Hematopoietic multipotent progenitor cell treated with erythropoietin and hydrocortisone succinate and interleukin-3 and kit ligand, for 4 days (in vitro differentiated cells): ENCODE measurements around the gene SAMMSON.

Experiments
- DNase-seq: peaks from one replicate; pipeline ENCODE4 v3.0.0-alpha.2; 2015

SAMMSON gene

DNA sequence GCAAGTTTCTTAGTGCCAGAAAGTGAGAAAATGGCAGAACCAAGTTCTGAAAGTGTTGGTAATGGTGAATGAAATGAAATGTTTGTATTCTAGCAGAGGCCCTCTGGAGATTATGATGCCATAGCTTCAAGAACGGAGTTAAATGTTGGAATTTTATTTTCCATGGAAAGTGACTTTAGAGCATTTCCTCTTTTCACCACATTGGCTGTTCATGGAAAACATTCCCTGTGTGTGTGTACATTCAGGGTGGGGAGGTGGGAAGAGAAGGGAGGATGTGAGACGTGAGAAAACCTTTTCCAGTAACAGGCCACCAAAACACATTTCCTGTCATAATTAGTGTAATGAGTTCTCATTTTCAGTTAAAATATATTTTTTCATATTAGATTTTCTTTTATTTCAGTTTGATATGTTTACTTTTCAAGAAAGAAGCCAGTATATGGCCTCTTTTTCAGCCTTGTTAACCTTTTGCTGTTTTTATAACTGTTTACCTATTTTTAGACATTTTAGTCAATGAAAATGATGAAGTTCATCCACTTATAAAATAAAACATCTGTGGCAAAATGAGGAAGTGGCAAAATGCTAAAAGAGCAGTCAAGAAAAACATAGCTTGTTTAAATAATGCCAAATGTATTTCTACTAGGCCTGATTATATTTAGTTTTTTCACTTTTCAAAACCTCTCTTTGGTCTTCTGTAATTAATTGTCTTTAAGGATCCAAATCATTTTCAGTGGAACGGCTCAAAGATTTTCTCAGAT, 21.6 kb downstream of the SAMMSON start:
- peak; percentile 52 for DNase-seq

DNA sequence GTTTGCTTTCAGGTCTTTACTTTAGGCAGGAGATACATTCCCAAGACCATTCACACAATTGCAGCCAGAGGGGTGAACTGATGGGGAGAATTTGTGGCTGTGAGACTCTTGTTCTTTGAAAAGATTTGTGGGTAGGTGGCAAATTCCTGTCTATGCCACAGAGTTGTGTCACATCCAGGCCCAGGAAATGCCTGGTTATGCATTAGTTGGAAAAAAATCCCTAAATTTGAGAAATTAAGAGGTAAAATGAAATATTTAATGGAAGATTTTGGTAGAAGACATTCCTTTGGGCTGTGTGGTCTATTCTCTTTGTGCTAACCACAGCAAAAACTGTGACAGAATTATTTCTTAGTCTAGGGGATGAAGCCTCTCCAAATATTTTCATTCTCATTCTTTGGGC, 28.8 kb downstream of the SAMMSON start:
- no peak for DNase-seq

DNA sequence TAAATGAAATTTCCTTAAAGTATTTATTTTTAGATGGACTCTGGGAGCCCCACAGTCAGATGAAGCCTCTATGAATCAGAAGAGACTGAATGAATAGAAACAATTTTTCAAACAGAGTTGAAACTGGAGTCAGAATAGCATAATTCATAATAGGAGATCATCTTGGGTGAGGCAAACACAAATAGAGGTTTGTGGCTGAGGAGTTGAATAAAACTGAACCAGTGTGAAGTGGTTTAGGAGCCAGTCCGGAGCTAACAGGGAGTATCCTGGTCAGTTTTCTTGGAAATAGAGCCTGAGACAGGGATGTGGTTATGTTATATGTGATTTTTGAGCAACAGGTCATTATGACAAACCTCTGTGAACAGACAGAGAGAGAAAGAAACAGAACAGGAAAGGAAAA, 39.2 kb downstream of the SAMMSON start:
- no peak for DNase-seq

DNA sequence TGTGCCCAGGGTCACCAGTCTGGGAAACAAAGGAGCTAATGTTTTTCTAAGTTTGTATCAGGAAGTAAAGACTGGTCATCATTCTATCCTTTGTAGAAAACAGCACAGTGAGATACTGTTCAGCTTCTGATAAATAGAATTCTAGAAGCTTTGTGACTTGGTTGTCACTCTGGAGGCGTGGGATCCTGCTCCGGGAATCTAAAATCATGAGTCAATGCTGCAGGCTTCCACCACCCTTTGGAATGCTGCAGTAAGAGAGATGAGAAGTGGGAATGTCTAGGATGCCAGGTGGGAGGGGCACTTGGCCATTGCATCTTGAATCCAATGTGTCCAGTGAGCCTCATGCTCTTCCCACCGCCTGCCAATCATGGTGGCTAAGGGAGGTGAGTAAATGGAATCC, 40.9 kb downstream of the SAMMSON start:
- no peak for DNase-seq

DNA sequence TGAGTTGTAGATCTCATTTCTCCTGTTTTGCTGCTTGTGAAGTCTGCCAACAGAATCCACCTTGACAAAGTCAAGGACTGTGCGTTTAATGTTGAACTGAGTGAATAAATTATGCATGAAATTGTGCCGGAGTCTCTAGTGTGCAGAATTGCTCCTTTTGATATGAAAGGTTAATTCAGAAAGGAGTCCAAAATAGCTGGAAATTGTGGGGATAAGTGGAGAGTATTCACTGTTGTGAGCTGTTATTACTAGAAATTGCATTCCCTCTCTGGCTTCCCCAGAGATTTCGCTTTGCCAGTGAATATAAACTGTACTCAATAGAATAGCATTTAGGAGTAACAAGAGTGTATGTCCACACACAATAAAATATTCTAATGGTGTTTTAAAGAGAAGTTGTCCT, 43.1 kb downstream of the SAMMSON start:
- DNase-seq = no peak

DNA sequence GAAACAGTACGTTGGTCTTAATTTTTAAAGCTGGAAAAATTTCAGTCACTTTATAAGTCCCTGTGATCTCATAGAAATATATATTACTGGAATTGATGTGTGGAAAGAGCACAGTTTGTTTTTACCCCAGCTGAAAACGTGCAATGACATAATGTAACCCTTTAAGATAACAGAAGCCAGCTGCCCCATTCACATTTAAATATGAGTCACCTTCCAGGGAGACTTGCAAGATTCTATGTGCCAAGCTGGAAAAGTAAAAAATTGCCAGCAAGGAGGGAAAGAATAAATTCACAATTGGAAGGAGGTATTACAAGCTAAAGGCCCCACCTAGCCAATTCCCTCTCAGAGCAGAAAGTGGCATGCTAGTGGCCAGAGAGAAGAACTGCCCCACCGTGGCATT, 50.2 kb downstream of the SAMMSON start:
- no peak for DNase-seq

DNA sequence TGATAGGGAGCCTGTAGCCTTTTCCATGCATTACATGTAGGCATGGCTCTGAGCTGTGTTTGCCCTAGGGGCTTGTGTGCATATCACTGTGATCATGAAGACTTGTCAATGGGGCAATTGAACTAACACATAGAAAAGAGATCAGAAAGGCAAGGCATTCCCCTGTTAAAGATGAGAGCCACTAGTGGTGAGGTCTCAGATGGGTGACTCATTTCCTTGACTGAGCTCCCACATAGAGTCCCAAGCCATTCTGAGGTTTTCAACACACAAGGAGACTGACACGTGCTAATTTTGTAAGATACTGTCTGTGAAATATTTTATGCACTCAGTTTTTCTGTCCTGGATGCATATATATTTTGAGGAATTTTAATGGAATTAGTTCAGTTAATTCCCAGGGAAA, 53.8 kb downstream of the SAMMSON start:
- peak; percentile 56 for DNase-seq

DNA sequence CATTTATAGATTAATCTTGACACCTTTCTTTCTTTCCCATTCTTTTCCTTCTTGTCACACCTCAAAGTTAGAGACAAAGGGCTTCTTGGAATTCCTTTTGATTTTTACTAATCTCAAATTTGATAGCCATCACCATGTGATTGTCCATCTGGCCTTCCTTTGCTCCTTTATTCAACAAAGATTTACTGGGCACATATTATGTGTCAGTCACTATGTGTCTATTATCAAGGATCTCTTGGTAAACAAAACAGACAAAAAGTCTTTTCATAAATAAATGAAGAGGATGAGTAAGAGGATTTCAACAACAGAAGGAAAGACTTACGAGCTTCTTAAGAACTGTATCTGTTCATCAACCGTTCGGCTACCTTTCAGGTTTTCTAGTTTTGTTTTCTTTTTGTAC, 56.5 kb downstream of the SAMMSON start:
- no peak for DNase-seq

DNA sequence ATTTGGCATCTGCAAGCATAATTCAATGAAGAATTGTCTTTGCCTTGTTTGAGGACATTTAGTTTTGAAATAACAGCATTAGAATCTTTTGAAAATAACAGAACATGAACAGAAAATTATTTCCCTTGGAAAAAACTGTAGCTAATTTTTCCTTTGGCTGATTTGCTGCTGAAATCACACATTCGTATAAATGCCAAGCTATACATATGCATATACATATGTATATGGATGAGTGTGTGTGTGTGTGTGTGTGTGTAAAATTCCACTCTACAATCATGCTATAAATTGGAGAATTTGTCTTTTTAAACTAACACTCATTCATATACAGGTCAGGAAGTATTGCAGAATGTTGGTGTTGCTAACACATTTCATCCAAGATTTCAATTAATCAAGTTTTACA, 57.9 kb downstream of the SAMMSON start:
- no peak for DNase-seq

DNA sequence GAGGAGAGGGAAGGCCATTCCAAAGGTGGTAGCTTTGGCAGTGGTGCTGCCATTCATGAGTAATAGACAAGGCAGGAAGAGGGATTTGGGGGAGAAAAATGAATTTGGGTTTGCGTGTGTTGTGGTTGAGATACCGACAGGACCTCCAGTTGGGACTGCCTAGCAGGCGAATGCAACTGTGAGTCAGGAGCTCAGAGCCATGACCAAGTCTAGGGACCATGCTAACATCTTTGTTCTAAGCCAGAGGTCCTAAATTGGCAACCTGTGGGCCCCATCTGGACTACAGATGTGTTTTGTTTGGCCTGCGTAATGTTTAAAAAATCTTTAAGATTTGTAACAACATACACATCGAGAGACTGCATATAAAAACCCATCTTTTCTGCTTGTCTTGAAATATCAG, 61.6 kb downstream of the SAMMSON start:
- no peak for DNase-seq

DNA sequence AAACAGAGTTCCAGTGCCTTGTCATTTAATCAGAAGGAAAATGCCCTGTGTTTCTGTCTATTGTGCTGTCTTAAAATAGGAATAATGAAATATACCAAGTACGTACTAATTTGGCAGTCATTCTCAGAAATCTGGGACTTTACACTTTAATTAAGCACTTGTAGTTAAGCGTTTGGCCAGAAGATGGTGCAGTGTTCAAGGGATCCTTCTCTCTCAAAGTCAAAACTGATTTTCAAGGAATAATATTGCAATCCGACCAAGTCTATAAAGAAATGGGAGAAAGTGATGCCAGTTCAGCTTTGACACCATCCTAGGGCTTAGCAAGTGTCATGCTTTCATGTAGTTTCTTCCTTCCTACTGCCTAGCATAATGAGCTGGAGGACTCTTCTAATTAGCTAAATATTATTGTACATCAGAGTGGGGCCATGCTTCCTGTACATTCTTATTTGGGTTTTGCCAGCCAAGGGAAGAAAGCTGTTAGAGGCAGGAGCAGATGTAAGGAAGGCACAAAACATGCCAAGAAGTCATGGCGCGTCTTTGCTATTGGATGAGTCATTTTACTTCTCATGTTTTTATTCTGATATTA, 64.8 kb downstream of the SAMMSON start:
- DNase-seq = peak; percentile 49

DNA sequence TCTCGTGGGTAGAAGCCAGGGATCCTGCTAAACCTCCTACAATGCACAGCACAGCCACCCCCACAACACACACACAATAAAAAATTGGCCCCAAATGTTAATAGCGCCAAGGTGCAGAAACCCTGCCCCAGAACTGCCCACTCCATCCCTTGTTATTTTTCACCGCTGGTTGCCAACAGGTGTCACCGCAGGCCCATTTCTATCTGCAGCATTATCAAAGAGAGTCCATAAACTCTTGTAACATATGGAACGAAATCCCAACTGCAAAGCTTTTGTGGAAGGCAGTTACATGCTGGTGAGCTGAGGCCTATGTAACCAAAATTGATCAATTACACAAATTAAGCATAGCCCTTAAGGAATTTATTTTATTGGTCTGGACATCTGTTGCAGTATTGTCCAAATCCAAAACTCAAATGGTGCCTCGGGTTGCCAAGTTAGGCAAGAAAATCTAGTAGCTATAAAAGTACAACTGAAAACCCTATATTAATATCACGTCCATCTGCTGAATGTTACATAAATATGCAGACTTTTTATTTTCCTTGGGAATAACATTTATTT, 66.2 kb downstream of the SAMMSON start:
- DNase-seq = peak; percentile 20

DNA sequence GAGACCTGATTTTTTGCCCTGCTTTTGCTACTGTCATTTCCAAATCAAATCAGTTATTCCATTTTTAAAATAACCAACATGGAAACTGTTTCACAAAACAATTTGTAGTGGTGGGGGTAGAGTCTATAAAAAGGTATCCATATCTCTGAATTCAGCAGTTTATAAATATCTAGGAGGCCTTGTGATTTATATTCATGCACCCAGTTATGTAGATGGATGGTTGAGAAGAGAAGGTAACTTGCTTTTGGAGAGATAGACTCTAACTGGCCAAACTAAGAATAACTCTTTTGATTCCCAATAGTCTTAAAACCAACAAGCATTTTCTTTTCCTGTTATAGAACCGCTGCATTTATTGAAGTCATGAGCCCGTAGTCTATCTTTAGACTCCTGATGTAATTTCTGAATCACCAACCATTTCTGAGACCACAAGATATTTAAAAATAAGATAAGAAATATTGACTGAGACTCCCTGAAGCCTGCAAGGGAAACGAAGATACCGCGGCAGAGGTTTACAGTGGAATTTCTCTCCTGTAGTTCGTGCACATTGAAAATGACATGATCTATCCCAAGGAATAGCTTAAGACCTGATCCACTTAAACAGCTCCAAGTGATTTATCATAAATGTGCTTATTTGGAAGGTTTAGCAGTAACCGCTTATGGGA, 68.5 kb downstream of the SAMMSON start:
- DNase-seq = peak; percentile 3

DNA sequence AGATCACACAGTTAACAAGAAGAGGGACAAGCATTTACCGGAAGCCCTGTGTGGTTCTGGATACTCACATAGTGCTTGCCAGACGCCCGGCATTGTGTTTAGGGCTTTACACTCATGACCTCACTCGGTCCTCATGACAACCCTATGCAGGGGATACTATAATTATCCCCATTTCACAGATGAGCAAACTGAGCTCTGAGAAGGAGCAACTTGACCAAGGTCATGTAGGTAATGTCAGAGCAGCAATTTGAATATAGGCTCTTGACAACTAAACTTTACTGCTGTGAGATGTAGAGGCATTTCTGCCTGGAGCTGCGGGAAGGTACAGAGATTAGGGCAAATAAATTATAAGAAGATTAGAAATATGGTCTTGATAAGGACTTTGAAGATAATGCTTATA, 70.0 kb downstream of the SAMMSON start:
- DNase-seq = no peak

DNA sequence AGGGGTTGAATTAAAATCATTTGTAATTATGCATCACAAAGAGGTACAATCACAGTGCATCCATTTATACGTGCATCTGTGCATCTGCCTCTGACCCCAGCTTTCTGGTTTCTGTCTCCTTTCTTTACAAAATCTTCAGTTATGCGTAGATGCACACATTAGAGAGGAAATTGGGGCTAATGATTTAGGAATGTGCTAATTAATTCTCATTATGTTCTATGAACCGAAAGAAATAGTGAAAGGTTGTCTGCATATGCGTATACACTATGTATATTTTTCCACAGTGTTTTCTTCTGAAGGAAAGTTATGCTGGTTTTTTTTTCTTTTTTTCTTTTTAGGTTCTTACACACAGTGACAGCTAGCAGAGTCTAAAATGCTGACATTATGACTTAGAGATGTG, 71.6 kb downstream of the SAMMSON start:
- DNase-seq = no peak

DNA sequence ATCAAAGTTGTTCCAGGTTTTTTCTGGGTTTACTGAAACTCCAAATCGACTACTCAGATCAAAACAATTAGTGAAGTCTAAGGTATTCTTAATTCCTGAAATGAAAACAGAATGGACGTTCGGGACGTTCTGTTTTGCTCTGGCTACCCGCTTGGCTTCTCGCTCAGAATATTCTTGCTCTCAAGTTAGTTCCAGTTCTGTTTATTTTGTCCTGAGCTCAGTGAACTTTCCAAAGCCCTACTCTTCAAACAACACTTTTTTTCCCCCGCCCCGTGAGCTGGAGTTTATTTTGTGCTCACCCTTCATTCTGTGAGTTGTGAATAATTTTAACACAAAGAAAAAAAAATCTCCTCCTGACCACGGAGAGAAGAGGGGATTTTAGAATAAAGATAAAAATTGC, 72.6 kb downstream of the SAMMSON start:
- DNase-seq = no peak

DNA sequence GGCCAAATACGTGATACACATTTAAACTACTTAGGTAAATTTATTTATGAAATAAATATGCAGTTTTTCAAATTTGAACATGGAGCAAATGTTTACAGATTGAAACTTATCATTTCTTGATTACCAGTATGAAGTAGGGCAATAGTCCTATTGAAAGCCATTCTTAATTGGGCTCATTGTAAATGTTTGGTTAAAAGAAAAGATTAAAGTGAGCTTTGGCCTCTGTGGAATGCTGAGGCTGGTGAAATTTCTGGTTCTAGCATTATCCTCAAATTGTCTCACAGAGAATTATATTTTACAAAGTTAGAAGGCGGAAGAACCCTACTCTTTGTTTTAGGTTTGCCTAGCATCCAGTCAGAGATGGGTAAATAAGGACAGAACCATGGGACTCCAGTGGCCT, 73.2 kb downstream of the SAMMSON start:
- DNase-seq = no peak

DNA sequence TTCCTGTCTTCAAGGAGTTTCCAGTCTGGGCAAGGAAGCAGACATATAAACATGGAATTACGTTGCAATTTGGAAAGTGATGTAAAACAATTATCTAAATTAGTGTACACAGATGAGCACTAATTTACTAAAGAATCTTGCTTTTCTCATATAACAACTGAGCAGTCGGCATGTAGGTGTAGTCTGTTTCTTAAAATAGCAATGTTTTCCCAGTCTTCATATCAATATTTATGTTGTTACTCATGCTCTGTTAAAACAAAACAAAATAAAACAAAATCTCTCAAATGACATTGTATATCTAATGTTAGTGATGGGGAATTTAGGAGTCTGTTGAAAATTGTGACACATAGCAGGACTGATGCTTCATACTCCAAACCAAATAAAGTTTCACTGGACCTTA, 75.6 kb downstream of the SAMMSON start:
- no peak for DNase-seq

DNA sequence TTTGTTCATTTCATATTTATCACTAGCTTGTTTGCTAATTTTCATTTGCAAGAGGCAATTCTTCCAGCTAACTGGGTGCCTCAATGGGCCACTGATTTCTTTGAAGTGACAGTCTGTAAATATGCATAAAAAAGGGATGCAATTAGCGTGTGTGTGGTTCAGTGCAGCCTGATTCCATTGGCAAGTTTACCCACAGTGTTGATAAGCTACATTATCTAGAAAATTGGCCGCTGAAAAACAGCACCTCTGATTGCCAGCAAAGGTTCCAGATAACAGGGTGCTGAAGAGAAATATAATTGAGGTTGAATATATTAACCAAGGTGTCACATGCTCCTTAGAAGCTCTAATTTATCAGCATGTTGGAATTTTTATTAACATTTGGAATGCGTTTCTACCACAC, 76.9 kb downstream of the SAMMSON start:
- DNase-seq = no peak

DNA sequence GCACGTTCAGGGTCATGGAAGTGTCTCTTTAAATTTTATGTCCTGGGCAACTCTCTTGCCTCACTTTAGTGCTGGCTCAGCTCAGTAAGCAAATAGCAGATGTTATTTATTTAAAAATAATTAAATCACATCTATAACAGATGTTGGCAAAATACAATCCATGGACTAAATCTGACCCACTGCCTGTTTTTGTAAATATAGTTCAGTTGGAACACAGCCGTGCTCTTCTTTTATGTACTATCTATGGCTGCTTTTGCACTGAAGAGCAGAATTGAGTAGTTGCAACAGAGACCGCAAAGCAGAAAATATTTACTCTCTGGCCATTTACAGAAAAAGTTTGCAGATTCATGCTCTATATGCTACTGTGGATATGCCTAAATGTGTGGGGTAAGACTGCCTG, 79.2 kb downstream of the SAMMSON start:
- no peak for DNase-seq

DNA sequence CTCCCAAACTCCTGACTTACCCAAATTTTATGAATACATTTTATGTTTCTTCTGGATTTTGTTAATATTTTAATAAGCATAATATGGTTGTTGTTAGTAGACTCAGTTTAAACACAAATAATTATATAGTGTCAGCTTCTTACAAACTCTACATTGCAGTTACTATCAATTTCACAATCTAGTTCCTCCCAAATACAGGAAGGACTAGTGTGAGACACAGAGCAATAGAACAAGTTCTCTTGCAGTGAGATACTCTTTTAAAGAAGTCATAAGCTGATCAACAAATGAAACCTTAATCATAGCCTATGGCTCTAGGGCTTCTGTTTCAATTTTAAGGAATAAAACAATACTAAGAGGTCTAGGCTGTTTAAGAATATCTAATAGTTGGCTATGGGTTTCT, 86.1 kb downstream of the SAMMSON start:
- peak; percentile 18 for DNase-seq

DNA sequence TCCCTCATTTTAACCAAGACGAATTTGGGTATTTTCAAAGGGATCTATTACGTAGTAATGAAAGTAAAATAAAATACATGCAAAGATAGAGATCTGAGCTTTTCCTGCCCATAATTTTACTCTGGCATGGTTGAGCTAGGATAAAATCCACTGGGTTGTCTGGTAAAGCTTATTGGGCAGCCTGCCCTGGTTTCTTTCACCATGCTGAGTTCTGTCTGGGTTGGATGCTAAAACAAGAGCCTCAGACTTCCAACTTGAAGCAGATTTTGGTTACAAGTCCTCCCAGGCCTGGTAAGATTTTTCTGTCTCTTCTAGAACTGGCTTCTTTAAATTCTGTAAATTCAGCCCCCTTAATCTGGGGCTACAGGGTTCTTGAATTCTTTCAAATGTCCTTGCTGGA, 86.8 kb downstream of the SAMMSON start:
- DNase-seq = no peak

DNA sequence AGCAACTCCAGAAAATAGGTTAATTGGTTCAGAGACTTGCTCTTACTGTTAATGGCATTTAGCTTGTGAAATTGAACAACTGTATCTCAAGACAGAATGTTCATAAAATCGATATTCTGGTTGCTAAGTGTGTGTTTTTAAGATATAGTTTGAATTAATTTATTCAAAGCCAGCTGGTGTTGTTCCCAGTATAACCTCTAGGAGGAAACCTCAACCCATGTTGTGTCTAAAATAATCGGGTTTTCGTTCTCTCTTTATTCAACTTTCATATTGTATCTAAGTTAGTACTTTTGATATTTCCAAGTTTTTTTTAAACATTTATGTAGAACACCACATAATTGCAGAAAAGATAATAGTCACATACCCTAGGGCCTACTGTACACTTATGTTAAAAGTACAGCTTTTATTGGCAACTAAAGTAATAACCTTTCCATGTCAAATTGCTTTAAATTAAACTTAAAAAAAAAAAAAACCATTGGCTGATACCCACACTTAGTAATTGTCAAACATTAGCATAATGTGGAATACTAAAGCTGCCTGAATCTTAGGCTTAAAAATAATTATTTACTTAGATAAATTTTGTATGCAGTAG, 90.9 kb downstream of the SAMMSON start:
- DNase-seq = peak; percentile 48

DNA sequence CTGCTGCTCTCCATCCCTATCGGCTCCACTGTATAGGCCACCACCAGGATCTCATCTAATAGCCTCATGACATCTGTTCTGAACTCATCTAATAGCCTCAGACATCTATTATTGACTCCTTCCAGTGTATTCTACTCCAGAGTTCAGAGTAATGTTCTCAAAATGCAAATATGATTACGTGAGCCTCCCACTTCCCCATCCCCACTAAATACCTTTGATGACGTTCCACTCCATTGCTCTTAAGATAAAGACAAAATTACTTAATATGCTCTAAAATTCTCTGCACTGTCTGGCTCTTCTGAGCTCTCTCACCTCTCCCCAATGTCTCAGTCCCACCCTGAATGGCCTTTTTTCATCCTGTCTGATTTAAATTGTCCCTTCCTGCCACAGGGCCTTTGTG, 94.7 kb downstream of the SAMMSON start:
- no peak for DNase-seq
